ENCODE results near the gene SNX6.
"Not testable (repeated sequence)": the region's sequence is repeated elsewhere in the genome, so short reads cannot be mapped to it uniquely, and the experiment has no call there.

SNX6 gene

GRCh38 chr14:34562776-34563150 is 67.2 kb downstream of the SNX6 start:
- no peak for DNase-seq (ENCODE audit: low read depth)

GRCh38 chr14:34562037-34562775 is 67.7 kb downstream of the SNX6 start:
- not testable (repeated sequence) for DNase-seq (ENCODE audit: low read depth)

GRCh38 chr14:34556498-34556829 is 73.5 kb downstream of the SNX6 start:
- not testable (repeated sequence) for DNase-seq (ENCODE audit: low read depth)

- not testable (repeated sequence) for DNase-seq (ENCODE audit: low read depth)
Observed at GRCh38 chr14:34555583-34556497, 74.1 kb downstream of the SNX6 start.

- peak; percentile 63 for DNase-seq (ENCODE audit: low read depth)
Observed at GRCh38 chr14:34554540-34555250, 75.3 kb downstream of the SNX6 start.

- DNase-seq (ENCODE audit: low read depth) = not testable (repeated sequence)
Observed at GRCh38 chr14:34549276-34549966, 80.5 kb downstream of the SNX6 start.

GRCh38 chr14:34548472-34548981 is 81.4 kb downstream of the SNX6 start:
- no peak for DNase-seq (ENCODE audit: low read depth)

- DNase-seq (ENCODE audit: low read depth) = not testable (repeated sequence)
Observed at GRCh38 chr14:34547136-34547520, 82.8 kb downstream of the SNX6 start.

GRCh38 chr14:34546272-34547135 is 83.4 kb downstream of the SNX6 start:
- DNase-seq (ENCODE audit: low read depth) = not testable (repeated sequence)

- not testable (repeated sequence) for DNase-seq (ENCODE audit: low read depth)
Observed at GRCh38 chr14:34540181-34541059, 89.5 kb downstream of the SNX6 start.

GRCh38 chr14:34539407-34540180 is 90.4 kb downstream of the SNX6 start, which contains the start of gene EAPP:
Gene EAPP (minus strand): TSS chr14:34539701. CDS start chr14:34539628, 73 bp downstream.
- DNase-seq (ENCODE audit: low read depth) = peak; percentile 98

- DNase-seq (ENCODE audit: low read depth) = no peak
Observed at GRCh38 chr14:34538871-34539406, 91.0 kb downstream of the SNX6 start.

- DNase-seq (ENCODE audit: low read depth) = not testable (repeated sequence)
Observed at GRCh38 chr14:34538096-34538495, 91.9 kb downstream of the SNX6 start.

GRCh38 chr14:34537677-34538009 is 92.3 kb downstream of the SNX6 start:
- DNase-seq (ENCODE audit: low read depth) = no peak

GRCh38 chr14:34536951-34537676 is 92.8 kb downstream of the SNX6 start:
- peak; percentile 77 for DNase-seq (ENCODE audit: low read depth)

GRCh38 chr14:34527591-34527990 is 102.4 kb downstream of the SNX6 start:
- no peak for DNase-seq (ENCODE audit: low read depth)

- not testable (repeated sequence) for DNase-seq (ENCODE audit: low read depth)
Observed at GRCh38 chr14:34524216-34524615, 105.7 kb downstream of the SNX6 start.

GRCh38 chr14:34522496-34522895 is 107.5 kb downstream of the SNX6 start:
- DNase-seq (ENCODE audit: low read depth) = no peak

Data from EH (cell line).